Sigmoid colon (tissue), 7 donors: ENCODE data around the gene ALDH3B1. TPM values are rescaled to one million over a fixed set of nuclear protein-coding genes. Genes with fewer than 3 reads are reported as not detected.

ENCODE experiments used
- DNase-seq: peaks from one replicate; pipeline ENCODE4 v3.0.0-alpha.2; 2019
- H3K27ac ChIP-seq, 4 donors: fragments of 200-600 bp; sonication (generic); one replicate each; pipeline ENCODE4 v1.5.1; 2016 to 2019; ENCODE audit warnings: mild to moderate bottlenecking in 1 of 4
- H3K27me3 ChIP-seq, 3 donors: fragments of 200-600 bp; sonication (generic); one replicate each; pipeline ENCODE4 v1.5.1; 2019; ENCODE audit warnings: mild to moderate bottlenecking in 1 of 3
- H3K36me3 ChIP-seq, 4 donors: fragments of 200-600 bp; sonication (generic); one replicate each; pipeline ENCODE4 v1.5.1; 2016 to 2019
- H3K4me1 ChIP-seq, 4 donors: fragments of 200-600 bp; sonication (generic); one replicate each; pipeline ENCODE4 v1.5.1; 2017 to 2019
- H3K4me3 ChIP-seq, 4 donors: fragments of 200-600 bp; sonication (generic); one replicate each; pipeline ENCODE4 v1.5.1; 2017 to 2019; ENCODE audit warnings: mild to moderate bottlenecking in 2 of 4, moderate library complexity in 1 of 4
- H3K9me3 ChIP-seq, 4 donors: fragments of 200-600 bp in 3 of 4; sonication (generic) in 3 of 4; one replicate each; pipeline versions ENCODE4 v1.5.1 to v1.6.1; 2013 to 2019
- CTCF ChIP-seq, 4 experiments: fragments of 450-650 bp in 3 of 4; fragments of 200-600 bp in 1 of 4; IDR thresholded peaks; one replicate each; pipeline ENCODE4 v1.5.1; 2016 to 2019; ENCODE audit warnings: antibody characterized with exemption in 4 of 4, mild to moderate bottlenecking in 3 of 4, moderate library complexity in 2 of 4
- EP300 ChIP-seq, 4 donors: sonication (generic); formaldehyde crosslinking; IDR thresholded peaks; one replicate each; pipeline ENCODE4 v1.6.1; 2017; ENCODE audit warnings: antibody characterized with exemption in 4 of 4
- POLR2A ChIP-seq, 2 donors: fragments of 450-650 bp; IDR thresholded peaks; one replicate each; pipeline ENCODE4 v1.6.1; 2016; ENCODE audit warnings: antibody characterized with exemption in 2 of 2, mild to moderate bottlenecking in 2 of 2, moderate library complexity in 2 of 2
- POLR2AphosphoS5 ChIP-seq, 4 donors: sonication (generic); formaldehyde crosslinking; IDR thresholded peaks; one replicate each; pipeline ENCODE4 v1.6.1; 2017; ENCODE audit warnings: antibody characterized with exemption in 4 of 4
- WGBS, 2 donors: extraction: QIAGEN DNeasy Blood & Tissue Kit; methylation state at CpG; one replicate each; pipeline ENCODE4 v1.1.7; 2013; 5-methylcytosine and 5-hydroxymethylcytosine counted together
- intact Hi-C: fragments of 100-400 bp; cut with DNase I; formaldehyde crosslinking; loops from one replicate; pipeline ENCODE4 v1.15.1; 2023
- polyA plus RNA-seq, 3 donors: library from polyadenylated mRNA; stranded (reverse); fragments of 200-250 nt; gene quantifications; one replicate each; pipeline ENCODE4 v1.2.3, GENCODE V29; 2013
- total RNA-seq, 4 donors: library from RNA; depleted of rRNA; stranded (reverse); fragments of >200 nt; gene quantifications; one replicate each; pipeline ENCODE4 v1.1.0, GENCODE V29; 2016
- donor health status: healthy with polysubstance abuse.
- donor health status: Bipolar disorder and iron deficiency.
- donor health status: healthy.

ALDH3B1 gene
- total and polyA plus RNA-seq, 7 donors = 6.2 to 14.7 (median 10.9) TPM

DNA sequence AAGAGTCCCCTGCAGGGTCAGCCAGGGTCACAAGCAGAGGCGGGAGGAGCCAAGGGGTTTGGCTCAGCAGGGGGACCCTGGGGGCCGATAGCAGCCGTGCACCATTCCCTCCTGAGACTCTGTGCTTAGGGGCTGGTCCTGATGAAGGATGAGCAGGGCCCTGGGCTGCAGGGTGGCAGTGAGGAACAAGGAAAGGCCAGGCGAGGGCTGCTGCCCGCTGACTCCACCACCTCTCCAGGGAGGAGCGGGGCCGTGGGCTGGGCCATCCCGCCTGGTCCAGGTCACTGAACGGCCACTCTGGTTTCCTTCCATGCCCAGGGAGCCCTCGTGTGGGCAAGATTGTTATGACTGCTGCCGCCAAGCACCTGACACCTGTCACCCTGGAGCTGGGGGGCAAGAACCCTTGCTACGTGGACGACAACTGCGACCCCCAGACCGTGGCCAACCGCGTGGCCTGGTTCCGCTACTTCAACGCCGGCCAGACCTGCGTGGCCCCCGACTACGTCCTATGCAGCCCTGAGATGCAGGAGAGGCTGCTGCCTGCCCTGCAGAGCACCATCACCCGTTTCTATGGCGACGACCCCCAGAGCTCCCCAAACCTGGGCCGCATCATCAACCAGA lies 11.2 kb downstream of the ALDH3B1 start:
- intact Hi-C loops = no loop called here
- DNase-seq = no peak

DNA sequence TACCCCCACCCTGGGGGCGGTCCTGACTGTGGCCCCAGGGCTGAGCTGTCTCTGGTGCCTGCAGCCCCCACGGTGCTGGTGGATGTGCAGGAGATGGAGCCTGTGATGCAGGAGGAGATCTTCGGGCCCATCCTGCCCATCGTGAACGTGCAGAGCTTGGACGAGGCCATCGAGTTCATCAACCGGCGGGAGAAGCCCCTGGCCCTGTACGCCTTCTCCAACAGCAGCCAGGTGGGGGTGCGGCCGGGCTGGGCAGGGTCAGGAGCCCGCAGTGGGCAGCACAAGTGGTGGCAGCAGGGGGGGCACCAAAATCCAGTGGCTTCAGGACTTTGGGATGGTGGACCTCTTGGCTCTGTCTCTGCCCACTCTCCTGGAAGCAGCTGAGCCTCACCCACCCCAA lies 12.4 kb downstream of the ALDH3B1 start:
- no peaks in the 10 kb centered on the region for H3K27me3 ChIP-seq
- TF ChIP-seq POLR2AphosphoS5 (IDR thresholded peaks at IDR 0.05) (no peak), CTCF (IDR thresholded peaks at IDR 0.05) (no peak), POLR2A (IDR thresholded peaks at IDR 0.05) (no peak), EP300 (IDR thresholded peaks at IDR 0.05) (no peak)

More for the DNA sequence above, 11.2 kb downstream of the ALDH3B1 start:
- Histone ChIP-seq H3K27me3 (no peaks in the 10 kb centered on the region), H3K36me3 (peaks cover 0 to 20% (median 4%) of the 10 kb centered on the region in 4 donors), H3K4me1 (peaks cover 0 to 8% (median 0%) of the 10 kb centered on the region in 4 donors), H3K4me3 (no peak overlapping the region), H3K27ac (no peak overlapping the region), H3K9me3 (peaks cover 0 to 4% (median 0%) of the 10 kb centered on the region in 4 donors)
- WGBS, 2 donors = 50 to 76% methylated on average over 27 of the region's 27 CpGs
- TF ChIP-seq POLR2AphosphoS5 (IDR thresholded peaks at IDR 0.05) (no peak), CTCF (IDR thresholded peaks at IDR 0.05) (no peak), EP300 (IDR thresholded peaks at IDR 0.05) (no peak), POLR2A (IDR thresholded peaks at IDR 0.05) (no peak)

GRCh38 chr11:68024508-68024907 lies 14.4 kb downstream of the ALDH3B1 start:
- H3K4me1 ChIP-seq = peaks cover 0 to 8% (median 3%) of the 10 kb centered on the region in 4 donors
- H3K9me3 ChIP-seq = peaks cover 0 to 4% (median 0%) of the 10 kb centered on the region in 4 donors
- TF ChIP-seq POLR2AphosphoS5 (IDR thresholded peaks at IDR 0.05) (no peak), POLR2A (IDR thresholded peaks at IDR 0.05) (no peak)
- WGBS, 2 donors = 91% methylated on average over 5 of the region's 5 CpGs
- no peak overlapping the region for H3K4me3 ChIP-seq
- no peaks in the 10 kb centered on the region for H3K27me3 ChIP-seq
- peaks cover 0 to 20% (median 4%) of the 10 kb centered on the region in 4 donors for H3K36me3 ChIP-seq
- DNase-seq = no peak
- H3K27ac ChIP-seq = no peak overlapping the region
- intact Hi-C loops = no loop called here

More for the DNA sequence above, 12.4 kb downstream of the ALDH3B1 start:
- no peak for DNase-seq
- WGBS, 2 donors = 90 to 93% methylated on average over 13 of the region's 13 CpGs
- H3K27ac ChIP-seq = no peak overlapping the region
- H3K4me1 ChIP-seq = peaks cover 0 to 2% (median 0%) of the 10 kb centered on the region in 4 donors
- peaks cover 0 to 4% (median 0%) of the 10 kb centered on the region in 4 donors for H3K9me3 ChIP-seq
- H3K4me3 ChIP-seq = no peak overlapping the region
- peaks cover 0 to 20% (median 4%) of the 10 kb centered on the region in 4 donors for H3K36me3 ChIP-seq
- intact Hi-C loops = no loop called here

DNA sequence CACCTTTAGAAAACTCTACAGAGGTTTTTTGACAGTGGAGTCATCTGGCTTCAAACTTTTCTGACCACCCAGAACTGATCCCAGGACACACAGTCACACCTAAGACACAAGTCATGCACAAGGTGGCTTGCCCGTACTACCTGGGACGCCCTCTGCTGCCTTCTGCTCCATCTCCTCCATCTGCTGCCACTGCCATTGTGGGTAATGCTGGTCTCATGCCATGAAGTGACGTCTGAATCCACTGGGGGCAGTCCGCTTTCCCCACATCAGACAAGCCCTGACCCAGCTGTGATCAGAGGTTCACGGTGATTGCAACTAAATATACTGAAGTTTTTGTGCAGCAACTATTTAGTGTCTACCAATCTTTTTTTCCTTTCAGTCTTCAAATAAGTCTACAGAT lies 14.9 kb downstream of the ALDH3B1 start:
- H3K4me3 ChIP-seq = no peak overlapping the region
- intact Hi-C loops = no loop called here
- 76 to 88% methylated on average over 5 of the region's 5 CpGs for WGBS, 2 donors
- H3K27ac ChIP-seq = no peak overlapping the region
- H3K9me3 ChIP-seq = peaks cover 0 to 4% (median 0%) of the 10 kb centered on the region in 4 donors
- no peak for TF ChIP-seq POLR2AphosphoS5 (IDR thresholded peaks at IDR 0.05)
- TF ChIP-seq CTCF (IDR thresholded peaks at IDR 0.05) = no peak
- no peak for TF ChIP-seq EP300 (IDR thresholded peaks at IDR 0.05)
- TF ChIP-seq POLR2A (IDR thresholded peaks at IDR 0.05) = no peak
- H3K27me3 ChIP-seq = no peaks in the 10 kb centered on the region
- H3K36me3 ChIP-seq = peaks cover 0 to 20% (median 4%) of the 10 kb centered on the region in 4 donors
- peaks cover 0 to 11% (median 7%) of the 10 kb centered on the region in 4 donors for H3K4me1 ChIP-seq
- no peak for DNase-seq

DNA sequence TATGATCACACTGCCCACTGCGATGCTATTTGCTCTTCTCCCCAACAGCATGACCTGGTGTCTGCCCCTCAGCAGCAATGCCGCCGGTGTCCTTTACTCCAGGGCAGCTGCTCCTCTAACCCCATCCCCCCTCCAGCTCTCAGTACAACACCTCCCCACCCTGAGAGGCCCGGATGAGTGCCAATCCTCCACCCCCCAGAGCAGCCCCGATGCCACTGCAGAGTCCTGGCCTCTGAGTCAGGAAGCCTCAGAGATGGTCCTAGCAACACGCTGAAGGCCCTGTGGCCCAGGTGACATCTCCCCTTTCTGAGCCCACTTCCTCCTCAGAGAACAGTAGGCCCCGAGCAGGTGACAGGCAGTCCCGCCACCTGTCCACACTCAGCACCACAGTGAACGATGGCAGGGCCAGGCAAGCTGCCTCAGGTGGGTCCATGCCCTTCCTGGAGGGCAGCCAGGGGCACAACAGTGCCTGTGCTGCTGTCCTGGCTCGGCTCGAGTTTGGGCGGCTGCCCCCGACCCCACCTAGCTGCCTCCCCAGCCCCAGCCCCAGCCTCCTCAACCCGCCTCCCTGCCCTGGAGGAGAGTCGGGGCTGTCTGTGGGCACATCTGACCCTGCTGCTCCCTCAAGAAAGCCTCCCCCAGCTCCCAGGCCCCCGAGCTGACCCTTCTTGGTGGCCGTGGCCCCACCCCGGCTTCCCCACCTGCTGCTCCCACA lies 16.4 kb downstream of the ALDH3B1 start:
- DNase-seq = no peak
- intact Hi-C loops = no loop called here
- Histone ChIP-seq H3K9me3 (peaks cover 0 to 4% (median 0%) of the 10 kb centered on the region in 4 donors), H3K27me3 (no peaks in the 10 kb centered on the region), H3K4me3 (no peak overlapping the region), H3K36me3 (peaks cover 0 to 20% (median 4%) of the 10 kb centered on the region in 4 donors), H3K27ac (no peak overlapping the region), H3K4me1 (peaks cover 0 to 18% (median 12%) of the 10 kb centered on the region in 4 donors)
- WGBS, 2 donors = 85 to 89% methylated on average over 18 of the region's 18 CpGs
- TF ChIP-seq POLR2AphosphoS5 (IDR thresholded peaks at IDR 0.05) = no peak
- TF ChIP-seq EP300 (IDR thresholded peaks at IDR 0.05) = no peak
- TF ChIP-seq CTCF (IDR thresholded peaks at IDR 0.05) = no peak
- TF ChIP-seq POLR2A (IDR thresholded peaks at IDR 0.05) = no peak
